ENCODE results near the gene MOSPD3. TPM values are rescaled to one million over a fixed set of nuclear protein-coding genes. Genes with fewer than 3 reads are reported as not detected.

MOSPD3 gene
- total and polyA plus RNA-seq, 2 of the 13 experiments (the other 11 are each of a cell fraction or from before 2014, with no cell fraction given), result 7.6 to 8.8 TPM

- no peak for TF ChIP-seq ARHGAP35 (CRISPR knock-in tag; IDR thresholded peaks at IDR 0.05; ENCODE audit: borderline replicate concordance)
- no peak for TF ChIP-seq IKZF1 (IDR thresholded peaks at IDR 0.05)
- no peak for TF ChIP-seq AKAP8 (CRISPR knock-in tag; IDR thresholded peaks at IDR 0.05)
- no peak for TF ChIP-seq GLMP (CRISPR knock-in tag; IDR thresholded peaks at IDR 0.05; ENCODE audit: borderline replicate concordance)
- TF ChIP-seq ZNF724P (CRISPR knock-in tag; IDR thresholded peaks at IDR 0.05; ENCODE audit: borderline replicate concordance), result no peak
- no peak for TF ChIP-seq ATF7 (IDR thresholded peaks at IDR 0.05)
- TF ChIP-seq ATF7 (CRISPR knock-in tag; IDR thresholded peaks at IDR 0.05), result peak; percentile 48; the same call in 1 of the 2 replicates
- TF ChIP-seq RAD51 (IDR thresholded peaks at IDR 0.05; ENCODE audit: borderline replicate concordance), result no peak
- peak; percentile 57; the same call in 1 of the 2 replicates for TF ChIP-seq ZNF782 (CRISPR knock-in tag; IDR thresholded peaks at IDR 0.05; ENCODE audit: borderline replicate concordance)
- no peak for TF ChIP-seq EED (CRISPR knock-in tag; IDR thresholded peaks at IDR 0.05)
- TF ChIP-seq MAF1 (CRISPR knock-in tag; IDR thresholded peaks at IDR 0.05; ENCODE audit: borderline replicate concordance), result no peak
- no peak for TF ChIP-seq ZNF670 (CRISPR knock-in tag; IDR thresholded peaks at IDR 0.05; ENCODE audit: borderline replicate concordance)
- TF ChIP-seq ZNF792 (CRISPR knock-in tag; IDR thresholded peaks at IDR 0.05), result 0 out of 2 replicates have a peak, but pooled peaks have one; percentile 5
- TF ChIP-seq ZNF292 (CRISPR knock-in tag; IDR thresholded peaks at IDR 0.05; ENCODE audit: borderline replicate concordance, low read depth), result no peak
- no peak for TF ChIP-seq BATF2 (CRISPR knock-in tag; IDR thresholded peaks at IDR 0.05)
- no peak for TF ChIP-seq FUBP1 (CRISPR knock-in tag; IDR thresholded peaks at IDR 0.05; ENCODE audit: borderline replicate concordance)
- TF ChIP-seq ZNF501 (CRISPR knock-in tag; IDR thresholded peaks at IDR 0.05), result no peak
- no peak for TF ChIP-seq GABPA (IDR thresholded peaks at IDR 0.05; ENCODE audit: low read depth, low read length)
- no peak for TF ChIP-seq GABPA (CRISPR knock-in tag; IDR thresholded peaks at IDR 0.05; ENCODE audit: low read depth)
- no peak for TF ChIP-seq MTF1 (CRISPR knock-in tag; IDR thresholded peaks at IDR 0.05)
- peak; percentile 58; the same call in 1 of the 2 replicates for TF ChIP-seq SIN3A (IDR thresholded peaks at IDR 0.05; ENCODE audit: borderline replicate concordance, low read depth, low read length)
- TF ChIP-seq MTA3 (CRISPR knock-in tag; IDR thresholded peaks at IDR 0.05), result no peak
- TF ChIP-seq ZNF75D (CRISPR knock-in tag; IDR thresholded peaks at IDR 0.05; ENCODE audit: borderline replicate concordance), result no peak
- no peak for TF ChIP-seq REPIN1 (CRISPR knock-in tag; IDR thresholded peaks at IDR 0.05; ENCODE audit: borderline replicate concordance, low read depth)
- no peak for TF ChIP-seq ZNF430 (CRISPR knock-in tag; IDR thresholded peaks at IDR 0.05)
- no peak for TF ChIP-seq ZNF768 (CRISPR knock-in tag; IDR thresholded peaks at IDR 0.05)
- no peak for TF ChIP-seq CERS6 (CRISPR knock-in tag; IDR thresholded peaks at IDR 0.05)
- 0 out of 2 replicates have a peak, but pooled peaks have one; percentile 31 for TF ChIP-seq JUN (CRISPR knock-in tag; IDR thresholded peaks at IDR 0.05)
- TF ChIP-seq SIX1 (CRISPR knock-in tag; IDR thresholded peaks at IDR 0.05; ENCODE audit: borderline replicate concordance), result no peak
Observed at GRCh38 chr7:100641860-100642533, 29.7 kb downstream of the MOSPD3 start (continued).
